GM12874 (cell line): ENCODE measurements around the gene KCNJ1.

ENCODE experiments used
- CTCF ChIP-seq: IDR thresholded peaks from 2 replicates; pipeline ENCODE4 v1.5.1; 2011; ENCODE audit warnings: low read depth, mild to moderate bottlenecking, control low read depth, low read length, moderate library complexity; ENCODE audit not compliant: insufficient read depth

The KCNJ1 gene

GRCh38 chr11:128845334-128845780 is 21.7 kb downstream of the KCNJ1 start:
- TF ChIP-seq CTCF = no peak

- no peak for TF ChIP-seq CTCF
Observed at GRCh38 chr11:128843198-128843785, 23.8 kb downstream of the KCNJ1 start.

GRCh38 chr11:128841461-128842072 is 25.5 kb downstream of the KCNJ1 start:
- no peak for TF ChIP-seq CTCF

- no peak for TF ChIP-seq CTCF
Observed at GRCh38 chr11:128840783-128841182, 26.3 kb downstream of the KCNJ1 start.

GRCh38 chr11:128840137-128840536 is 27.0 kb downstream of the KCNJ1 start:
- no peak for TF ChIP-seq CTCF

- no peak for TF ChIP-seq CTCF
Observed at GRCh38 chr11:128839081-128839480, 28.0 kb downstream of the KCNJ1 start.

- TF ChIP-seq CTCF = no peak
Observed at GRCh38 chr11:128837627-128838026, 29.5 kb downstream of the KCNJ1 start.
